CD4-positive, CD25-positive, alpha-beta regulatory T cell (primary cell): ENCODE results near the gene N4BP2L1. TPM values are rescaled to one million over a fixed set of nuclear protein-coding genes. Genes with fewer than 3 reads are reported as not detected.
A peak's percentile ranks its signal among the peaks of the same experiment; 100 is the strongest.

Experiments
- ATAC-seq, 2 donors: fragments of 150-1000 bp; cut with Tn5 transposase; one replicate each; pipeline ENCODE4 v1.10.0; 2021; ENCODE audit warnings: low read depth in 2 of 2, moderate number of reproducible peaks in 2 of 2, moderate library complexity in 1 of 2
- DNase-seq, 3 donors: peaks; one replicate each; pipeline versions ENCODE4 v3.0.0 to v3.0.0-alpha.2; 2012 to 2022; ENCODE audit warnings: mixed read lengths in 1 of 3
- H3K27ac ChIP-seq: one replicate; pipeline ENCODE4 v1.7.0; 2013; ENCODE audit warnings: mild to moderate bottlenecking, low read length; ENCODE audit not compliant: insufficient read depth, poor library complexity, severe bottlenecking
- H3K27me3 ChIP-seq: one replicate; pipeline ENCODE4 v1.7.0; 2013; ENCODE audit warnings: low read length; ENCODE audit not compliant: control insufficient read depth, insufficient read depth
- H3K36me3 ChIP-seq: one replicate; pipeline ENCODE4 v1.7.0; 2013; ENCODE audit warnings: mild to moderate bottlenecking, low read length, moderate library complexity; ENCODE audit not compliant: control insufficient read depth, insufficient read depth
- H3K4me1 ChIP-seq: 2 replicates; pipeline ENCODE4 v1.7.0; 2013; ENCODE audit warnings: mild to moderate bottlenecking, low read length; ENCODE audit not compliant: insufficient read depth, control insufficient read depth, poor library complexity, severe bottlenecking
- H3K4me3 ChIP-seq: one replicate; pipeline ENCODE4 v1.7.0; 2013; ENCODE audit warnings: low read depth, mild to moderate bottlenecking, low read length, moderate library complexity
- H3K9me3 ChIP-seq, 2 experiments: 1 replicate in 1 of 2; 2 replicates in 1 of 2; pipeline ENCODE4 v1.7.0; 2013; ENCODE audit warnings: low read length in 2 of 2, mild to moderate bottlenecking in 1 of 2, moderate library complexity in 1 of 2; ENCODE audit not compliant: control insufficient read depth in 2 of 2
- H3K27ac Mint-ChIP-seq, 3 donors: one replicate each; pipeline ENCODE4 v1.8.0; 2020 to 2022; ENCODE audit warnings: mild to moderate bottlenecking in 3 of 3, mixed read lengths in 3 of 3, moderate library complexity in 2 of 3
- H3K27me3 Mint-ChIP-seq: one replicate; pipeline ENCODE4 v1.8.0; 2022; ENCODE audit warnings: mild to moderate bottlenecking, mixed read lengths
- H3K36me3 Mint-ChIP-seq: one replicate; pipeline ENCODE4 v1.8.0; 2020; ENCODE audit warnings: mixed read lengths
- H3K4me1 Mint-ChIP-seq, 4 donors: one replicate each; pipeline ENCODE4 v1.8.0; 2020 to 2022; ENCODE audit warnings: mixed read lengths in 4 of 4, mild to moderate bottlenecking in 1 of 4
- H3K4me3 Mint-ChIP-seq, 4 donors: one replicate each; pipeline ENCODE4 v1.8.0; 2020 to 2022; ENCODE audit warnings: mild to moderate bottlenecking in 4 of 4, mixed read lengths in 4 of 4, moderate library complexity in 3 of 4
- H3K9me3 Mint-ChIP-seq, 7 donors: one replicate each; pipeline ENCODE4 v1.8.0; 2020 to 2022; ENCODE audit warnings: mixed read lengths in 7 of 7, mild to moderate bottlenecking in 3 of 7, moderate library complexity in 2 of 7
- polyA plus RNA-seq, 4 donors: library from polyadenylated mRNA; unstranded; fragments of 300-500 nt; fragmentation: Illumina TruSeq; gene quantifications; one replicate each; pipeline ENCODE4 v1.2.3, GENCODE V29; 2021
- total RNA-seq: library from RNA; stranded (reverse); gene quantifications from one replicate; pipeline ENCODE4 v1.2.3, GENCODE V29; 2022

N4BP2L1 gene
- total RNA-seq (48.5 TPM), polyA plus RNA-seq (10 to 100 TPM; 55.8 to 65.7 (median 61.5) TPM)

DNA sequence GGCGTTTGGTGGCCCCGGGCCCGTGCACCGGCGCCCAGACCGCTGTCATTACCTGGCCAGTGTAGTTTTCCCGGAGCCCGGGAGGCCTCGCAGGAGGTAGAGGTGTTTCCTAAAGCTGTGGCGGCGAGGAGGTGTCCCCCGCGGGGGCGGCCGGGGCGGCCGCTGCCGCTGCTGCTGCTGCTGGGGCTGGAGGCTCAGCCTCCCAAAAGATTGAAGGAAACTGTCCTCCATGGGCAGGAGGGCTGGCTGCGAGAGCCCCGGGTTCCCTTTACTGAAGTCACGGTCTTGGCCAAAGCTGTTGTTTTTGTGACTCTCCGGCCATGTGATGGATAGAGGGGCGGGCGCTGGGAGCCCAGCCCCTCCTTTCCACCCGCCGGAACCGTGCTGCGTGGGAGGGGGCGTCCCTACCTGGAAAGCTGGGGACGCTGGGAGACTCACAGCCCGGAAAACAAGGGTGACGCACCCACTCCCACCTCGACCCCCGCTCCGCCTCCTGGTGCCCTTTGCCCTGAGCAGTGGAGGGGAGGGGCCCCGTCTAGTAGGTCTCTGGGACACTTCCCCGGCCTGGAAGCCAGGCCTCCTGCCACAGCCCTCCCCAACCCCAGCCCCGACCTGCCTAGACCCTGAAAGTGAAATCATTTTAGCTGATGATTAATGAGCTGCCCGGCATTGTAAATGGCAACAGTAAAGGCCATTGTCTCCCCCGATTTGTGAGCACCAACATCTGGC lies at the start of gene N4BP2L1:
TSS of gene N4BP2L1 (minus strand) at position 279 of the 729 bp plus-strand sequence. CDS start at position 231, 48 bp downstream.
- Histone ChIP-seq H3K4me3 (peak within 1 kb of the TSS; percentile 97), H3K36me3 (peaks cover 7% of the 10 kb centered on the region), H3K27me3 (no peaks in the 10 kb centered on the region), H3K27ac (peak within 1 kb of the TSS; percentile 94), H3K9me3 (no peaks in the 10 kb centered on the region), H3K4me1 (peaks cover 43% of the 10 kb centered on the region)
- peak within 1 kb of the TSS; percentile 96 to 99 (median 98) for H3K27ac Mint-ChIP-seq
- no peaks in the 10 kb centered on the region for H3K9me3 Mint-ChIP-seq
- H3K36me3 Mint-ChIP-seq, result peaks cover 10% of the 10 kb centered on the region
- H3K4me3 Mint-ChIP-seq, result peak within 1 kb of the TSS; percentile 93 to 99 (median 96)
- no peaks in the 10 kb centered on the region for H3K27me3 Mint-ChIP-seq
- peak; percentile 76 to 84 (median 81) for DNase-seq
- peak; percentile 56 to 60 for ATAC-seq
- peaks cover 28 to 48% (median 34%) of the 10 kb centered on the region in 4 donors for H3K4me1 Mint-ChIP-seq

GRCh38 chr13:32476892-32477291 lies 49.0 kb upstream of the N4BP2L1 start:
- peaks cover under 1 to 23% (median 7%) of the 10 kb centered on the region in 4 donors for H3K4me1 Mint-ChIP-seq

DNA sequence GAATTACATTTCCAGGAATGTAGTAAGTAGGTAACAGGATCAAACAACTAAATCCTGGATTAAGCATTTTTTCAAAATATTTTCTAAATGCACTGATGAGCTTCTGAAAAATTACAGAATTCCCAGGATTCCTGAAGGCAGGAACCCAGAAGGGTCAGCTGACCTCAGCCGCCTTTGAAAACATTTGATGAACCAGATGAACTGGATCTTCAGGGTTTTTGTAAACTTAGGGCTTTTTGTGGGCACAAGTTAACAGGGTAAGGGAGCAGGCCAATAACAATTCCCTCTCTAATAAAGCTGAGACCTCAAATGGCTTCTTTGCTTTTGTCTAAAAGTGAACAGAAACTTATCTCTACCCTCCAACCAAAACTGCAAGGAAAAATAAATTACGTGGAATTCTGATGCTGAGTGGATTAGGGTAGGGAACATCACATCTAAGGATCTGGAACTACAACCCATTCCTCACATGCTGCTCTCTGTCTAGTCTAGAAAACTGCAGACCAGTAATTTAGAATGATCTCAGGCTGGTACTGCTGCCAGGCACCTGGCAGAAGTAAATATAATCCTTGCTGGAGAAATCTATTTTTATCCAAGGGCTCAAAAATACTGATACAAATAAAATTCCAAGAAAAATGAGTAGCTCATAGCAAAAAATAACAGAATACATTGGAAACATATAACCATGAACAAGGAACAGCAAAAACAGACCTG lies 48.2 kb upstream of the N4BP2L1 start:
- DNase-seq, result no peak
- peaks cover 23% of the 10 kb centered on the region for H3K36me3 Mint-ChIP-seq
- Histone ChIP-seq H3K36me3 (no peaks in the 10 kb centered on the region), H3K9me3 (no peaks in the 10 kb centered on the region), H3K4me1 (no peaks in the 10 kb centered on the region), H3K27me3 (no peaks in the 10 kb centered on the region), H3K4me3 (no peak overlapping the region), H3K27ac (no peak overlapping the region)
- H3K4me1 Mint-ChIP-seq, result peaks cover 4 to 26% (median 14%) of the 10 kb centered on the region in 4 donors
- no peaks in the 10 kb centered on the region for H3K27me3 Mint-ChIP-seq
- H3K4me3 Mint-ChIP-seq, result no peak overlapping the region
- no peak for ATAC-seq
- no peak overlapping the region for H3K27ac Mint-ChIP-seq
- peaks cover 0 to 1% (median 0%) of the 10 kb centered on the region in 7 donors for H3K9me3 Mint-ChIP-seq

More at GRCh38 chr13:32476892-32477291, 49.0 kb upstream of the N4BP2L1 start:
- Mint-ChIP-seq H3K36me3 (peaks cover 21% of the 10 kb centered on the region), H3K9me3 (peaks cover 0 to 1% (median 0%) of the 10 kb centered on the region in 7 donors), H3K4me3 (no peak overlapping the region), H3K27ac (no peak overlapping the region), H3K27me3 (no peaks in the 10 kb centered on the region)
- H3K27ac ChIP-seq, result no peak overlapping the region
- ATAC-seq, result no peak
- no peaks in the 10 kb centered on the region for H3K36me3 ChIP-seq
- no peak for DNase-seq
- H3K27me3 ChIP-seq, result no peaks in the 10 kb centered on the region
- H3K4me1 ChIP-seq, result no peaks in the 10 kb centered on the region
- no peak overlapping the region for H3K4me3 ChIP-seq
- H3K9me3 ChIP-seq, result no peaks in the 10 kb centered on the region

GRCh38 chr13:32474999-32475792 lies 47.3 kb upstream of the N4BP2L1 start:
- Histone ChIP-seq H3K36me3 (no peaks in the 10 kb centered on the region), H3K27ac (no peak overlapping the region), H3K9me3 (no peaks in the 10 kb centered on the region), H3K4me1 (no peaks in the 10 kb centered on the region), H3K4me3 (no peak overlapping the region), H3K27me3 (no peaks in the 10 kb centered on the region)
- Mint-ChIP-seq H3K36me3 (peaks cover 27% of the 10 kb centered on the region), H3K4me3 (no peak overlapping the region), H3K27me3 (no peaks in the 10 kb centered on the region), H3K4me1 (peaks cover 5 to 26% (median 17%) of the 10 kb centered on the region in 4 donors), H3K9me3 (peaks cover 0 to 1% (median 0%) of the 10 kb centered on the region in 7 donors), H3K27ac (no peak overlapping the region)
- ATAC-seq (no peak), DNase-seq (no peak)

- Histone ChIP-seq H3K9me3 (no peaks in the 10 kb centered on the region), H3K27me3 (no peaks in the 10 kb centered on the region), H3K36me3 (no peaks in the 10 kb centered on the region), H3K27ac (no peak overlapping the region), H3K4me1 (no peaks in the 10 kb centered on the region), H3K4me3 (no peak overlapping the region)
- H3K27ac Mint-ChIP-seq, result no peak overlapping the region
- peaks cover 7 to 20% (median 17%) of the 10 kb centered on the region in 4 donors for H3K4me1 Mint-ChIP-seq
- no peaks in the 10 kb centered on the region for H3K9me3 Mint-ChIP-seq
- H3K4me3 Mint-ChIP-seq, result no peak overlapping the region
- DNase-seq, result no peak
- H3K36me3 Mint-ChIP-seq, result peaks cover 24% of the 10 kb centered on the region
- no peaks in the 10 kb centered on the region for H3K27me3 Mint-ChIP-seq
- ATAC-seq, result no peak
Observed at GRCh38 chr13:32473650-32474049, 45.7 kb upstream of the N4BP2L1 start.

- peak in 1 of 3 donors; percentile 61 for DNase-seq
- Histone ChIP-seq H3K27ac (no peak overlapping the region), H3K4me3 (no peak overlapping the region), H3K36me3 (no peaks in the 10 kb centered on the region), H3K9me3 (no peaks in the 10 kb centered on the region), H3K4me1 (no peaks in the 10 kb centered on the region), H3K27me3 (no peaks in the 10 kb centered on the region)
- H3K4me3 Mint-ChIP-seq, result no peak overlapping the region
- H3K27ac Mint-ChIP-seq, result peak overlapping the region in 1 of 3 donors; percentile 14
- peaks cover 9 to 17% (median 16%) of the 10 kb centered on the region in 4 donors for H3K4me1 Mint-ChIP-seq
- ATAC-seq, result no peak
- no peaks in the 10 kb centered on the region for H3K27me3 Mint-ChIP-seq
- H3K9me3 Mint-ChIP-seq, result no peaks in the 10 kb centered on the region
- peaks cover 19% of the 10 kb centered on the region for H3K36me3 Mint-ChIP-seq
Observed at GRCh38 chr13:32472194-32472621, 44.3 kb upstream of the N4BP2L1 start.

- Mint-ChIP-seq H3K4me1 (peaks cover 9 to 17% (median 16%) of the 10 kb centered on the region in 4 donors), H3K9me3 (no peaks in the 10 kb centered on the region), H3K36me3 (peaks cover 16% of the 10 kb centered on the region), H3K4me3 (no peak overlapping the region), H3K27me3 (no peaks in the 10 kb centered on the region), H3K27ac (peak overlapping the region in 1 of 3 donors; percentile 14)
- Histone ChIP-seq H3K9me3 (no peaks in the 10 kb centered on the region), H3K27ac (no peak overlapping the region), H3K27me3 (no peaks in the 10 kb centered on the region), H3K4me1 (no peaks in the 10 kb centered on the region), H3K36me3 (no peaks in the 10 kb centered on the region), H3K4me3 (no peak overlapping the region)
- DNase-seq (no peak), ATAC-seq (no peak)
Observed at GRCh38 chr13:32471187-32471922, 43.4 kb upstream of the N4BP2L1 start.
